Astrocyte of the cerebellum (primary cell): ENCODE results near the gene SLC38A10.

ENCODE experiments used
- DNase-seq: peaks from one replicate; pipeline ENCODE4 v3.0.0-alpha.2; 2011; ENCODE audit warnings: low read depth
- H3K4me3 ChIP-seq: 2 replicates; pipeline ENCODE4 v1.5.1; 2011; ENCODE audit warnings: mild to moderate bottlenecking, low read depth, low read length, moderate library complexity
- CTCF ChIP-seq: IDR thresholded peaks from 2 replicates; pipeline ENCODE4 v1.5.1; 2012; ENCODE audit warnings: low read length, low read depth, moderate library complexity, mild to moderate bottlenecking; ENCODE audit errors: missing control alignments
- in situ Hi-C: cut with HindIII; loops from 2 replicates; pipeline ENCODE4 v1.10.0; 2017; ENCODE audit warnings: low sequenced_read_pairs

The SLC38A10 gene

GRCh38 chr17:81317530-81317821, 22.4 kb upstream of the SLC38A10 start:
- no peak overlapping the region for H3K4me3 ChIP-seq
- in situ Hi-C loops: no loop called here
- no peak for TF ChIP-seq CTCF
- no peak for DNase-seq

- no peak overlapping the region for H3K4me3 ChIP-seq
- no peak for TF ChIP-seq CTCF
- DNase-seq: no peak
- in situ Hi-C loops: no loop called here
Measured at GRCh38 chr17:81315885-81316391, 20.8 kb upstream of the SLC38A10 start.

- no peak for DNase-seq
- in situ Hi-C loops: no loop called here
- H3K4me3 ChIP-seq: no peak overlapping the region
- no peak for TF ChIP-seq CTCF
Measured at GRCh38 chr17:81315129-81315884, 20.2 kb upstream of the SLC38A10 start.

- no peak overlapping the region for H3K4me3 ChIP-seq
- no peak for DNase-seq
- no peak for TF ChIP-seq CTCF
- in situ Hi-C loops: no loop called here
Measured at GRCh38 chr17:81314398-81315081, 19.4 kb upstream of the SLC38A10 start.

GRCh38 chr17:81313776-81314397, 18.8 kb upstream of the SLC38A10 start:
- H3K4me3 ChIP-seq: no peak overlapping the region
- DNase-seq: no peak
- in situ Hi-C loops: no loop called here
- TF ChIP-seq CTCF: no peak

- H3K4me3 ChIP-seq: no peak overlapping the region
- DNase-seq: no peak
Measured at GRCh38 chr17:81312624-81313325, 17.7 kb upstream of the SLC38A10 start.

More at GRCh38 chr17:81312624-81313325, 17.7 kb upstream of the SLC38A10 start:
- in situ Hi-C loops: no loop called here
- no peak for TF ChIP-seq CTCF
